Natural killer cell (primary cell): ENCODE measurements around the gene SEZ6L. TPM values are rescaled to one million over a fixed set of nuclear protein-coding genes. Genes with fewer than 3 reads are reported as not detected.

Experiments
- ATAC-seq, 3 donors: fragments of 150-1000 bp in 2 of 3; fragments of 200-7000 bp in 1 of 3; cut with Tn5 transposase; 1 replicate in 1 of 3; 2 replicates in 2 of 3; pipeline ENCODE4 v1.10.0; 2021; ENCODE audit warnings: mild to moderate bottlenecking in 2 of 3, moderate library complexity in 2 of 3
- DNase-seq, 2 donors: peaks; one replicate each; pipeline versions ENCODE4 v3.0.0 to v3.0.0-alpha.2; 2013 to 2021; ENCODE audit warnings: mixed read lengths in 1 of 2
- H3K27ac ChIP-seq: one replicate; pipeline ENCODE4 v1.5.1; 2013; ENCODE audit warnings: mild to moderate bottlenecking, low read length
- H3K27me3 ChIP-seq: one replicate; pipeline ENCODE4 v1.6.1; 2013; ENCODE audit warnings: low read length; ENCODE audit not compliant: control insufficient read depth, insufficient read depth
- H3K36me3 ChIP-seq: one replicate; pipeline ENCODE4 v1.6.1; 2013; ENCODE audit warnings: low read length; ENCODE audit not compliant: control insufficient read depth, insufficient read depth
- H3K4me1 ChIP-seq: one replicate; pipeline ENCODE4 v1.6.1; 2013; ENCODE audit warnings: low read length; ENCODE audit not compliant: control insufficient read depth, insufficient read depth
- H3K4me3 ChIP-seq: one replicate; pipeline ENCODE4 v1.5.1; 2013; ENCODE audit warnings: low read length
- H3K9me3 ChIP-seq: one replicate; pipeline ENCODE4 v1.6.1; 2013; ENCODE audit warnings: low read length; ENCODE audit not compliant: control insufficient read depth, insufficient read depth
- H3K27ac Mint-ChIP-seq, 2 donors: one replicate each; pipeline ENCODE4 v1.8.0; 2022; ENCODE audit warnings: mild to moderate bottlenecking in 2 of 2, mixed read lengths in 2 of 2, moderate library complexity in 1 of 2
- H3K27me3 Mint-ChIP-seq, 2 donors: one replicate each; pipeline ENCODE4 v1.8.0; 2022; ENCODE audit warnings: low read depth in 2 of 2, mixed read lengths in 2 of 2
- H3K36me3 Mint-ChIP-seq: one replicate; pipeline ENCODE4 v1.8.0; 2022; ENCODE audit warnings: mixed read lengths
- H3K4me1 Mint-ChIP-seq, 2 donors: one replicate each; pipeline ENCODE4 v1.8.0; 2022; ENCODE audit warnings: mixed read lengths in 2 of 2
- H3K4me3 Mint-ChIP-seq: one replicate; pipeline ENCODE4 v1.8.0; 2022; ENCODE audit warnings: mild to moderate bottlenecking, moderate library complexity, mixed read lengths
- H3K9me3 Mint-ChIP-seq, 2 donors: one replicate each; pipeline ENCODE4 v1.8.0; 2022; ENCODE audit warnings: mixed read lengths in 2 of 2
- CTCF ChIP-seq: fragments of 200-600 bp; IDR thresholded peaks from one replicate; pipeline ENCODE4 v1.8.0; 2022; ENCODE audit warnings: antibody characterized with exemption
- WGBS: methylation state at CpG from one replicate; pipeline ENCODE4 v1.1.7; 2013; ENCODE audit warnings: missing lambda C conversion rate; ENCODE audit not compliant: insufficient coverage; 5-methylcytosine and 5-hydroxymethylcytosine counted together
- intact Hi-C: fragments of 100-400 bp; cut with micrococcal nuclease; formaldehyde crosslinking; loops from one replicate; pipeline ENCODE4 v1.14.2; 2022
- total RNA-seq, 4 donors: library from RNA; stranded (reverse); fragments of 120-200 nt in 1 of 4; gene quantifications; one replicate each; pipeline versions ENCODE4 v1.2.3 to v1.2.4, GENCODE V29; 2013 to 2022

The SEZ6L gene
- total RNA-seq, 3 donors from 2014 or later (not counting 1 experiment from before 2014, with no cell fraction given), result 0.11 to 1.1 (median 0.60) TPM

- DNase-seq (no peak), ATAC-seq (no peak)
- TF ChIP-seq CTCF, result no peak
- no peak overlapping the region for H3K4me3 ChIP-seq
- peaks cover 0 to 11% of the 10 kb centered on the region in 2 donors for H3K27me3 Mint-ChIP-seq
- H3K9me3 ChIP-seq, result no peaks in the 10 kb centered on the region
- no peak overlapping the region for H3K4me3 Mint-ChIP-seq
- no peaks in the 10 kb centered on the region for H3K36me3 Mint-ChIP-seq
- 83% methylated on average over 5 of the region's 5 CpGs for whole genome bisulfite sequencing
- H3K9me3 Mint-ChIP-seq, result no peaks in the 10 kb centered on the region
- no peaks in the 10 kb centered on the region for H3K4me1 Mint-ChIP-seq
- no peaks in the 10 kb centered on the region for H3K27me3 ChIP-seq
- H3K4me1 ChIP-seq, result no peaks in the 10 kb centered on the region
- intact Hi-C loops, result no loop called here
- no peak overlapping the region for H3K27ac ChIP-seq
- H3K27ac Mint-ChIP-seq, result no peak overlapping the region
- no peaks in the 10 kb centered on the region for H3K36me3 ChIP-seq
Measured at GRCh38 chr22:26127126-26127525, 42.1 kb upstream of the SEZ6L start.

DNA sequence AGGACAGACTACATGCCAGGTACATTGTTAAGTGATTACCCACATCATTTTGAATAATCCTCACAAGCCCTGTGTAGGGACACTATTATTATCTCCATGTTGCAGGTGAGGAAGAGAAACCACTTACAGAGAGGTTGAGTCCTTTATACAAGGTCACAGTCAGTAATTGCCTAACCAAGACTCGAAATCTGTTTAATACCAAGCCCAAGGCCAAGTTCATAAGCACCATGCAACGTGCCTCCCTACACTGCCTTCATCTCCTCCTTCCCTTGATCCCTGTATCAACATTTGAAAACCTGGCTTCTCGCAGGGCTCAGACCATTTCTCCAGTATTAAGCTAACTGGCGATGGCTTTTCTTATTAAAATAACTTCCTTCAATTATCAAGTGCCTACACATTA is 41.7 kb upstream of the SEZ6L start:
- Mint-ChIP-seq H3K9me3 (no peaks in the 10 kb centered on the region), H3K27me3 (peaks cover 0 to 11% of the 10 kb centered on the region in 2 donors), H3K4me3 (no peak overlapping the region), H3K27ac (no peak overlapping the region), H3K36me3 (no peaks in the 10 kb centered on the region), H3K4me1 (no peaks in the 10 kb centered on the region)
- H3K4me1 ChIP-seq, result no peaks in the 10 kb centered on the region
- DNase-seq (no peak), ATAC-seq (no peak)
- H3K9me3 ChIP-seq, result no peaks in the 10 kb centered on the region
- H3K27ac ChIP-seq, result no peak overlapping the region
- TF ChIP-seq CTCF, result no peak
- intact Hi-C loops, result no loop called here
- H3K27me3 ChIP-seq, result no peaks in the 10 kb centered on the region
- WGBS, result 71% methylated on average over 4 of the region's 4 CpGs
- H3K36me3 ChIP-seq, result no peaks in the 10 kb centered on the region
- H3K4me3 ChIP-seq, result no peak overlapping the region

- DNase-seq (no peak), ATAC-seq (no peak)
- TF ChIP-seq CTCF, result no peak
- H3K9me3 ChIP-seq, result no peaks in the 10 kb centered on the region
- no peaks in the 10 kb centered on the region for H3K27me3 ChIP-seq
- Mint-ChIP-seq H3K27me3 (peaks cover 0 to 5% of the 10 kb centered on the region in 2 donors), H3K27ac (no peak overlapping the region), H3K4me1 (no peaks in the 10 kb centered on the region), H3K9me3 (no peaks in the 10 kb centered on the region), H3K36me3 (no peaks in the 10 kb centered on the region), H3K4me3 (no peak overlapping the region)
- no peaks in the 10 kb centered on the region for H3K4me1 ChIP-seq
- WGBS, result 66% methylated on average over 10 of the region's 10 CpGs
- H3K27ac ChIP-seq, result no peak overlapping the region
- H3K4me3 ChIP-seq, result no peak overlapping the region
- H3K36me3 ChIP-seq, result no peaks in the 10 kb centered on the region
- intact Hi-C loops, result no loop called here
Measured at GRCh38 chr22:26131589-26132154, 37.6 kb upstream of the SEZ6L start.

GRCh38 chr22:26134654-26135330 is 34.5 kb upstream of the SEZ6L start:
- Histone ChIP-seq H3K27me3 (no peaks in the 10 kb centered on the region), H3K27ac (no peak overlapping the region), H3K9me3 (no peaks in the 10 kb centered on the region), H3K4me3 (no peak overlapping the region), H3K36me3 (no peaks in the 10 kb centered on the region), H3K4me1 (no peaks in the 10 kb centered on the region)
- H3K27ac Mint-ChIP-seq, result no peak overlapping the region
- peaks cover 6 to 9% of the 10 kb centered on the region in 2 donors for H3K27me3 Mint-ChIP-seq
- no peak for TF ChIP-seq CTCF
- H3K4me3 Mint-ChIP-seq, result no peak overlapping the region
- ATAC-seq (no peak), DNase-seq (no peak)
- H3K4me1 Mint-ChIP-seq, result no peaks in the 10 kb centered on the region
- 74% methylated on average over 7 of the region's 7 CpGs for WGBS
- H3K9me3 Mint-ChIP-seq, result no peaks in the 10 kb centered on the region
- H3K36me3 Mint-ChIP-seq, result no peaks in the 10 kb centered on the region
- intact Hi-C loops, result no loop called here
